Activated T-cell treated with anti-CD3 and anti-CD28 coated beads for 24 hours (primary cell): Measurements from ENCODE around the gene KRTAP5-7.
"Not testable (repeated sequence)": the region's sequence is repeated elsewhere in the genome, so short reads cannot be mapped to it uniquely, and the experiment has no call there.

Experiments
- DNase-seq: peaks from one replicate; pipeline ENCODE4 v3.0.0-alpha.2; 2020; ENCODE audit warnings: low read depth

Gene KRTAP5-7

DNA sequence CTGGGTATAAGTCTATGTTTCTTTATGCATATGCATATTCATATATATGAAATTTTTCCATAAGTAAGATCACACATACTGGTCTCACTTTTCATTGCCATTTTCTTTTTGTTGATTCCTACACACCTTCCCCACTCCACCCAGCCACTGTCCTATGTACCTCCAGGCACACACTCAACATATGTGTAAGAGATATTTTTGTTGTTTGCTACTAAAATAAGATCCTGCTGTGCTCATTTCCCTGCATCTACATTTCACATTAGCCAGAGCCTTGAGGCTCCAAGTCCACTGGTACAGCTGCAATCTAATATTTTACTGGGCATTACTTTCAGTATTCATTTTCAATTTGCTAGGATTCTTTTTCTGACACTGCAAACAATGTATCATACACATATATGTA lies 30.2 kb downstream of the KRTAP5-7 start:
- no peak for DNase-seq

DNA sequence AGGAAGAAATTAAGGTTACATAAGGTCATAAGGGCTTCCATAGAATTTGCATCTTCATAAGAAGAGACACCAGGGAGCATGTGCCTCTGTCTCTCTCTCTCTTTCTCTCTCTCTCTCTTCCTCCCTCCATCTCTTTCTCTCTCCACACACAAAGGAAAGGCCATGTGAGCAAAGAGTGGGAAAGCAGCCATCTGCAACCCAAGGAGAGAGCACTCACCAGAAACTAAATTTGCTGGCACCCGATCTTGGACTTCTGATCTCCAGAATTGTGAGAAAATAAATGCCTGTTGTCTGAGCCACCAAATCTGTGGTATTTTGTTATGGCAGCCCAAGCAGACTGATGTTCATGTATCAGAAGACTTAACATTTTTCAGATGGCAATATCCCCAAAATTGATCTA lies 31.9 kb downstream of the KRTAP5-7 start:
- DNase-seq = no peak

DNA sequence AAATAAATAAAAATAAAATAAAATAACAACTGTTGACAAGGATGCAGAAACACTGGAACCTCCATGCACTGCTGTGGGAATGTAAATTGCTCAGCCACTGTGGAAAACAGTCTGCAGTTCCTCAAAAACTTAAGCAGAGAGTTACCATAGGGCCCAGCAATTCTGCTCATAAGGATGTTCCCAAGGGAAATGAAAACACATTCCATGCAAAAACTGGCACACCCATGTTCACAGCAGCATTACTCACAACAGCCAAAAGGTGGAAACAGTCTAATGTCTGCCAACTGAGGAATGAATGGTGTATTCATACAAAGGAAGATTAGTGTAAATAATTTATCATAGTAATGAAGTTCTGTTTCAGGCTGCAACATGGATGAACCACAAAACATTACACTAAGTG lies 35.1 kb downstream of the KRTAP5-7 start:
- DNase-seq = no peak

DNA sequence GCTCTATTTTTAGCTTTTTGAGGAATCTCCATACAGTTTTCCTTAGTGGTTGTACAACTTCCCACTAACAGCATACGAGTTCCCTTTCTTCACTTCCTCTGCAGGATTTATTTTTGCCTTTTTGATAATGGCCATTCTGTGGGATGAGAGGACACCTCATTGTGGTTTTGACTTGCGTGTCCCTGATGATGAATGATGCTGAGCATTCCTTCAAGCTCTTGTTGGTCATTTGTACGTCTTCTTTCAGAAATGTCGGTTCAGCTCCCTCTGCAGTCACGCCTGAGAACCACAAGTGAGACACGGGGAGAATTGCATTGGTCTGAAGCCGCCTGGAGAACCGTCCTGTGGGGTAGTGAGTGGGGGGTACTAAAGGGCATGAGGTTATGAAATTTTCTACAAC lies 36.3 kb downstream of the KRTAP5-7 start:
- no peak for DNase-seq

DNA sequence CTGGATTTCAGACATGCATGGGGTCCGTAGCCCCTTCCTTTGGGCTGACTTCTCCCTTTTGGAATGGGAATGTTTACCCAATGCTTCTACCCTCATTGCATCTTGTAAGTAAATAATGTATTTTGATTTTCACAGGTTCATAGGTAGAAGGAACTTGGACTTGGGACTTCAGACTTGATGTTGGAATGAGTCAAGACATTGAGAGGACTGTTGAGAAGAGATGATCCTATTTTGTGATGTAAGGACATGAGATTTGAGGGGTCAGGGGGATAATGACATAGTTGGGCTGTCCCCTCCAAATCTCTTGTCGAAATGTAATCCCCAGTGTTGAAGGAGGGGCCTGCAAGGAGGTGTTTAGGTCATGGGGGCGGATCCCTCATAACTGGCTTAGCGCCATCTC lies 37.4 kb downstream of the KRTAP5-7 start:
- no peak for DNase-seq

DNA sequence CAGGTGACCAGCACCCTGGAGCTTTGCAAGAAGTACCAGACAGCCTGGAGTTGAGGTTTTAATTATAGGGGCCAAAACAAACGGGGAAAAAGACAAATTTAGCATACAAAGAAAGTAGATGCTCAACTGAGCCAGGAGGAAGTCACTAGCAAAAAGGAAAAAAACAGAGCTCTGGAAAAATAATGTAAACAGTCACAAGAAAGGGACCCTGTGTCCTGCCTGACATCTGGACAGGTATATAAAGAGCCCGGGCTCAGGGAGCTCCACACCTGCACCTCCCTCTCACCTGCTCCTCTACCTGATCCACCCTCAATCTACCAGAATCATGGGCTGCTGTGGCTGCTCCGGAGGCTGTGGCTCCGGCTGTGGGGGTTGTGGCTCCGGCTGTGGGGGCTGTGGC lies 38.2 kb downstream of the KRTAP5-7 start, which contains the start of gene KRTAP5-10:
Gene KRTAP5-10, plus strand, starts transcription at position 301 of the 400 bp plus-strand sequence. Its CDS starts 25 bp downstream, at position 326.
- no peak for DNase-seq

DNA sequence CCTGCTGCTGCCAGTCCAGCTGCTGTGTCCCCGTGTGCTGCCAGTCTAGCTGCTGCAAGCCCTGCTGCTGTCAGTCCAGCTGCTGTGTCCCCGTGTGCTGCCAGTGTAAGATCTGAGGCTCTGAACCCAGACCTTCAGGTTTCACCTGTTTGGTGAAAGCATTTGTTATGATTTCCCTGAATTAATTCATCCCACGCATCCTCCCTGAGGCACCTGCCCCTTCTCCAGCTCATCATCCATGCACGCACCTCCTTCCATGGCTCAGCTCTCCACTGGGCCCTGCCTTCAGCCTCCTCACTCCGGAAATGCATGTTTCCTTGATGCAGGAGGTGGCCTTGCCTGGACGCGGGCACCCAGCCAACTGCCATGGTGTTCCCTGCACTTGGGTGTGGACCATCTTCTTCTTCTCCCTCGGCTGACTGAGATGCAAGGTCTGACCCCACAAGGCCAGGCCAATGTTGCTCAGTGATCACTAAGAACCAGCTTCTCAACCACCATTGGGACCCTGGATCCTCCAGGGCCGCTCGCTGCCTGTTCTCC lies 39.1 kb downstream of the KRTAP5-7 start:
- no peak for DNase-seq

DNA sequence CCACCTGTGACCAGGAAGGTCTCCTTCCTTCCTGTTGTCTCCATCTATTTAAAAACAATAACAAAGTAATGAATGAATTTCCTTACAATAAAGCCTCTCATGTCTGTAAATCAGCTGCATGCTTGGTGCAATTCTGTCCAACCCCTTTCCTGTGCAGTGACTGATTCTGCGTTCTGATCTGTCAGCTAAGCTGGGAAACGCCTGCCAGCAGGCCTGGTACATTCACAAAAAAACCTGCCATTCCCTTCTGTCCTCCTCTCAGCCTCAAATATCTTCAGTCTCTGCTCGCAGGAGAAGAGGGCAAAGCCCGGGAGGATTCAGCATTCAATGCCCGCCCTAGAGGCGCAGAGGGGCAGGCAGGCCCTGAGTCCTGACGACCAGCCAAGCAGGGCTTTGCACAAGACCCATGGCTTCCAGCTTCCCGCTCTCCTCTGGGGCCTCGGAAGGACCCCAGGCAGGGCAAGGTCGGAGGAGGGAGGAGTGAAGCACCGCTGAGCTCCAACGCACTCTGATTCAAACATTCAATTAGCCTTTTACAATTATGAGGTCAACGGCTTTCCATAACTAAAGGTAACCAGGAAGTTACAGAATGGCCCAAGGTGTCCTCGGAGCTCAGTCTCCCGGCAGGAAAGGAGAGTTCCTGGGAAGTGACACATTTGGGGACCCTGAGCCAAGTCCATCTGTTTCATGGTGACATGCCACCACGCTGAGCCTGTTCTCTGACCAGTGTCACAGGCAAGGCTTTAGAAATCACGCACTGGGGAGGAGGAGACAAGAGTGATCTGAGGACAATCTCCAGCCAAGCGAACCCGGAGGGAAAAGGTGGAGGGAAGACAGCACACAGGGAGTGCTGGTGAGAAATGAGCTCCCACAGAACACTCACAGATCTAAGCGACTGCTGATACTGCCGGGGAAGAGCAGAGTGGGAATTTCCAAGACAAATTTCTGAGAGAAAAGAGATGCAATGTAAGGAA lies 39.8 kb downstream of the KRTAP5-7 start:
- DNase-seq = not testable (repeated sequence)

DNA sequence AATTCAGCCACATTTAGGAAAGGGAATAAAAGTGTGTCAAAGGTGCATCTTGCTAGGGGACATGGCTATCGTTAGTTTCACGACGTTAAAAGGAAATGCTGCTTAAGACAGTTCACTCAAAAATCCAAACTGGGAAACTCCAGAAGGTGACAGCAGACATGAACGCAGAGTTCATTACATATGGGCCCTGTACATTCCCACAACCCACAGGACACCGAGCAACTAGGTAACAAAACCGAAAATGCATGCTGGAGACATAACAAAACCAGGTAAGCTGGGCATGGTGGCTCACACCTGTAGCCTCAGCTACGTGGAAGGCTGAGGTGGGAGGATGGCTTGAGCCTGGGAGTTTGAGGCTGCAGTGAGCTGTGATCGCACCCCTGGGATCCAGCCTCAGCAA lies 40.6 kb downstream of the KRTAP5-7 start:
- not testable (repeated sequence) for DNase-seq

DNA sequence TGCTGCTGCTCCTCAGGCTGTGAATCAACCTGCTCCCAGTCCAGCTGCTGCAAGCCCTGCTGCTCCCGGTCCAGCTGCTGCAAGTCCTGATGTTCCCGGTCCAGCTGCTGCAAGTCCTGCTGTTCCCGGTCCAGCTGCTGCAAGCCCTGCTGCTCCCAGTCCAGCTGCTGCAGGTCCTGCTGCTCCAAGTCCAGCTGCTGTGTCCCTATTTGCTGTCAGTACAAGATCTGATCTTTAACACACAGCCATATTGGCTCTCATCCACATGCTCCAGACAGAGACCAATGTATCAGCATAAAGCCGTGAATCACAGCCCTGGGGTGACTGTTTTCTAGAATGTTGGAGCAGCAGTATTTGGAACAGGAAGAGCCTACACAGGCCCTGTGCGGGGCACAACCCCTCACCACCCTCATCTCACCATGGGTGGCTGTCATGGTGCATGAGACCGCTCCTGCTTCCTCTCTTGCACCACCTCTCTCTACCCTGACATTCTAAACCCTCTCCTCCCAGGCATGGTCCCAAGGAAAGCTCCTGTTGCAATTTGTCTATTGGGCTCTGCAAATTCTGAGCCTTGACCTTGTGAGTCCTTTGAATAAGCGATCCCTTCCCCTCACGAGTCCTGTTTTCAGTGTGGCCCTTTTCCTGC lies 41.8 kb downstream of the KRTAP5-7 start:
- no peak for DNase-seq

DNA sequence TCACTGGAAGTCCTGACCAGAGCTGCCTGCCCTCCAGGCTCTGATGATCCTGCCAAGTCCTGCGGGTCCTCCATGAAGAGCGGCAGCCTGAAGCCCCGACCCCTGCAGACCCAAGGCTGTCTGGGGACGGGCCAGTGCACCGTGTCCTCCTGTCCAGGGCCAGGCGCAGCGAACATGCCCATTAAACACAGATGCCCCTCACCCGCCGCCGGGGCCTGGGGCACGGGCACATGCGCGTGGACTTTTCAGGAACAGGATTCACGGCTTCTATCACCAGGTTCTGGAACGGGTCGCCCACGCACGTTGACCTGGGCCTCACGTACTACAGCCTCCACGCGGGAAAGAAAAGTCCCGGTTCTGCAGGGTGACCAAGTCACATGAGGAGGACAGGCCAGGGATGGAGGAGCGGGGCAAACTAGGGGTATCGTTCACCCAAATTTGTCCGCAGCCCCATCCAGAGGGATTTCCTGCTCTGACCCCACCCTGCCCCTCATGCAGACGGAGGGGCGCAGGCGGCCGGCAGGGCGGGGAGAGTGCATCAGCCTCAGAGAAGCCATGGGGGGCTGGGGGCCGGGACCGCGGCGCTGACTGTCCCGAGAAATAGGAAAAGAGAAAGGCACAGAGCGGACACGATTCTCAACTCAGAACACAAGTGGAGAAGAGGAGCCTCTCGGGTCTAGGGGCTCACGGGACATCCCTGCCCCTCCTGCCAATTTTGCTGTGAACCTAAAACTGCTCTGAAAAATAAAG lies 44.2 kb downstream of the KRTAP5-7 start:
- DNase-seq = not testable (repeated sequence)

DNA sequence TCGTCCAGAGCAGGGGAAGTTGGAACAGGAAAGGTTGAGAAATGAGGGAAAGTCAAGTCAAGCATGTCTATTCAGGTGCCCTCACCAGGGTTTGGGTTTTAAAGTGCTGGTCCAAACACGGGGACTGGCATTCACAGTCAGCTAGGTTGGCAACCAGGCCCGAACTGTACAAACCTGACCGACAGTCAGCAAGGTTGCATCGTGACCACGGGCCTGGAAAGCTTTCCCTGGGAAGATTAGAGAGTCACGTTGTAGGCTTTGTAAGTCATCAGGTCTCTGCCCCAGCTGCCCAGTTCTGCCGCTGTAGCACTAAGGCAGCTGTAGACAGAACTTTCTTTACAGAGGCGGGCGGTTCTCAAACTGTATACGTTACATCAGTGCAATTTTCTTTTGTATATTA lies 45.7 kb downstream of the KRTAP5-7 start:
- DNase-seq = no peak

DNA sequence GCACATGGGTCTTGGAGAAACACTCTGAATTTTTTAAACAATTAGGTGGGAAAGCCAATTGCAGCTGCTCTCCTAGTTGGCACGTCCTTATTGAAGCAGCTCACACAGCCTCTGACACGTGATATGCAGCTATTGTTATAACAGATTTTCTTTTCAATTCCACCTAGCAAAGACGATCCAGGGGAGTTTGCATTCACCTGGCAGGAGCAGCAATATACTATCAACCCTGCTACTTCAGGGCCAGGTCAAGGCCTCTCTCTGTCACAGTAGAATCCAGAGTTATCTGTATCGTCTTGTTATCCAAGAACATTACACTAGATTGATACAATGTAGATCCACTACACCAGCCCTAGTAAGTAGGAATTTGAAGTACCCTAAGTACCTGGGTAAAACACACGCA lies 47.4 kb downstream of the KRTAP5-7 start:
- no peak for DNase-seq

DNA sequence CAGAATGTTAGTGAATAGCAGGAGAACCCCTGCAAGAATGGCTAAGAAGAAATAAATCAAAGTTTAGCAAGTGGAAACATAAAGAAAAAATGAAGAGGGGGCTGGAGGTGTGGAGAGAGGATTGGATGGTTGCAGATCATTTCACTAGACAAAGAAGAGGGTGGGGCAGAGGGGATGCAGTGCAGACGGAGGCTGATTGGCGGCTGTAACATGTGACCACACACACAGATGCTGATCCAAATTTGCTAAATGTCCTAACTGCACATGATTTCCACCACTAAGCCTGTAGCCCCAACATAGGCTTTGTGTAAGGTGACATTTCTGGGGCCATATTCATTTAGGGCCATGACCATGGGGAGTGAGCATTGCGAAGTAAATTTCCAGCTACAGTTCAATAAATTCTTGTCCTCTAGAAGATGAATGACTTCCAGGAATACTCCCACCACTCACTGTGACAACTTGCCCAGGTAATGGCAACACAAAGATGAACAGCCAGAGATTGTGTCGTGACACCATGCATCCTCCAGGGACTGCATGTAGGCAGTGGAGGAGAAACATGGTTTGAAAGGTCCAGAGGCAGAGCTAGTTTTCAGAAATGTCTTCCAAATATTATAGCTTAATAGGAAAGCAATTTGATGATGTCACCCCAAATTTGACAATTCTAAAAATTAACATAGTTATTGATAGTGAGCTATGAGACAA lies 48.8 kb downstream of the KRTAP5-7 start:
- DNase-seq = no peak

DNA sequence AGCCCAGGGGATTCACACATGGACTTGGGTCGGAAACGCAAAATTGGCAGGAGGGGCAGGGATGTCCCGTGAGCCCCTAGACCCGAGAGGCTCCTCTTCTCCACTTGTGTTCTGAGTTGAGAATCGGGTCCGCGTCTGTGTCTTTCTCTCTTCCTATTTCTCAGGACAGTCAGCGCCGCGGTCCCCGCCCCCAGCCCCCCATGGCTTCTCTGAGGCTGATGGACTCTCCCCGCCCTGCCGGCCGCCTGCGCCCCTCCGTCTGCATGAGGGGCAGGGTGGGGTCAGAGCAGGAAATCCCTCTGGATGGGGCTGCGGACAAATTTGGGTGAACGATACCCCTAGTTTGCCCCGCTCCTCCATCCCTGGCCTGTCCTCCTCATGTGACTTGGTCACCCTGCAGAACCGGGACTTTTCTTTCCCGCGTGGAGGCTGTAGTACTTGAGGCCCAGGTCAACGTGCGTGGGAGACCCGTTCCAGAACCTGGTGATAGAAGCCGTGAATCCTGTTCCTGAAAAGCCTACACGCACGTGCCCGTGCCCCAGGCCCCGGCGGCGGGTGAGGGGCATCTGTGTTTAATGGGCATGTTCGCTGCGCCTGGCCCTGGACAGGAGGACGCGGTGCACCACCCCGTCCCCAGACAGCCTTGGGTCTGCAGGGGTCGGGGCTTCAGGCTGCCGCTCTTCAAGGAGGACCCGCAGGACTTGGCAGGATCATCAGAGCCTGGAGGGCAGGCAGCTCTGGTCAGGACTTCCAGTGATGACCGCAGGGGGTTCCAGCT lies 49.8 kb downstream of the KRTAP5-7 start:
- DNase-seq = not testable (repeated sequence)

DNA sequence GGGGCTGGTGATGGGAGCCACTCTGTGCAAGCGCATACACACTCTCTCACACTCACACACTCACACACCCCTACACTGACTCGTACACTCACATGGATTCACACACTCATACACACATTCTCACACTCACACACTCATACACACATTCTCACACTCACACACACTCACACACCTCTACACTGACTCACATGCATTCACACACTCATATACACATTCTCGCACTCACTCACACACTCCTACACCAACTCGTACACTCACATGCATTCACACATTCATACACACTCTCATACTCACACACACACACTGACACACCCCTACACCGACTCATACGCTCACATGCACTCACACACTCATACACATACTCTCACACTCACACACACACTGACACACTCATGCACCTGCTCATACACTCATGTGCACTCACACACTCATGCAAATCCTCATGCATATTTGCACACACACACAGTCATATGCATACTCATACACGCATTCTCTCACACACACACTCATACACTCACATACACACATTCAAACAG lies 50.5 kb downstream of the KRTAP5-7 start:
- no peak for DNase-seq
